CD4-positive, alpha-beta T cell treated with Interleukin-6 for 4 hours (primary cell): ENCODE measurements around the gene FBXO39.
"Not testable (repeated sequence)": the region's sequence is repeated elsewhere in the genome, so short reads cannot be mapped to it uniquely, and the experiment has no call there.

Experiments
- DNase-seq: peaks from one replicate; pipeline ENCODE4 v3.0.0-alpha.2; 2020; ENCODE audit warnings: mixed read lengths

FBXO39 gene

GRCh38 chr17:6793748-6794493 is 17.9 kb downstream of the FBXO39 start:
- DNase-seq: no peak

- DNase-seq: no peak
Observed at GRCh38 chr17:6796017-6796886, 20.2 kb downstream of the FBXO39 start.

- DNase-seq: no peak
Observed at GRCh38 chr17:6796887-6797490, 21.0 kb downstream of the FBXO39 start.

- no peak for DNase-seq
Observed at GRCh38 chr17:6797718-6798351, 21.8 kb downstream of the FBXO39 start.

- no peak for DNase-seq
Observed at GRCh38 chr17:6799738-6800137, 23.7 kb downstream of the FBXO39 start.

GRCh38 chr17:6800422-6801027 is 24.5 kb downstream of the FBXO39 start:
- no peak for DNase-seq

- no peak for DNase-seq
Observed at GRCh38 chr17:6811510-6811909, 35.5 kb downstream of the FBXO39 start.

GRCh38 chr17:6812295-6812694 is 36.3 kb downstream of the FBXO39 start:
- no peak for DNase-seq

- DNase-seq: no peak
Observed at GRCh38 chr17:6815775-6816174, 39.8 kb downstream of the FBXO39 start.

GRCh38 chr17:6816368-6816767 is 40.4 kb downstream of the FBXO39 start:
- DNase-seq: not testable (repeated sequence)

- no peak for DNase-seq
Observed at GRCh38 chr17:6818938-6819337, 42.9 kb downstream of the FBXO39 start.

- no peak for DNase-seq
Observed at GRCh38 chr17:6823011-6823442, 47.0 kb downstream of the FBXO39 start.

GRCh38 chr17:6830383-6830986 is 54.5 kb downstream of the FBXO39 start:
- no peak for DNase-seq

GRCh38 chr17:6831661-6832263 is 55.7 kb downstream of the FBXO39 start, which contains the start of gene TEKT1:
Gene TEKT1 (minus strand): TSS chr17:6831729. CDS start chr17:6830376, 1,353 bp downstream.
- DNase-seq: peak; percentile 68
